GM15510 (cell line): ENCODE data around the gene OSTM1.

Experiments used
- POLR2A ChIP-seq: IDR thresholded peaks from 3 replicates; pipeline ENCODE4 v1.6.1; 2011; ENCODE audit warnings: borderline replicate concordance; ENCODE audit not compliant: insufficient read length; ENCODE audit errors: extremely low read depth

Gene OSTM1

GRCh38 chr6:108071736-108072276, 2.7 kb downstream of the OSTM1 start:
- TF ChIP-seq POLR2A = no peak

- no peak for TF ChIP-seq POLR2A
Measured at GRCh38 chr6:108068618-108069017, 5.9 kb downstream of the OSTM1 start.

GRCh38 chr6:108068182-108068581, 6.4 kb downstream of the OSTM1 start:
- TF ChIP-seq POLR2A = no peak

- TF ChIP-seq POLR2A = no peak
Measured at GRCh38 chr6:108052706-108053105, 21.8 kb downstream of the OSTM1 start.

- TF ChIP-seq POLR2A = no peak
Measured at GRCh38 chr6:108051481-108051880, 23.1 kb downstream of the OSTM1 start.

- no peak for TF ChIP-seq POLR2A
Measured at GRCh38 chr6:108039681-108040080, 34.9 kb downstream of the OSTM1 start.

GRCh38 chr6:108036884-108037283, 37.7 kb downstream of the OSTM1 start:
- no peak for TF ChIP-seq POLR2A

DNA sequence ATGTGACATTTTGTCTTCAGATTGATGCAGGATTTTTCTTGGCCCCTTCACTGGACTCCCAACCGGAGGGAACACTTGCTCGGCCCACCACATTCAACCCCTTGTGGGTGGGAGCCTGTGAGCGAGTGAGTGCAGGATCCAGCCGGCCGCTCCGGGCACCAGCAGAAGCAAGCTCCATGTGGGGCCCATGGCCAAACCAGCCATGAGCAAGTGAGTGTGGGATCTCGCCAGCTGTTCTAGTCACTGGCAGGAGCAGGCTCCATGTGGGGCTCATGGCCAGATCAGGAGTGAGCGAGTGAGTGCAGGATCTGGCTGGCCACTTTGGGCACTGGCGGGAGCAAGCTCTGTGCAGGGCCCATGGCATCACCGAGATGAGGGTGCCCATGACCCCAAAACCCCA, 42.6 kb downstream of the OSTM1 start:
- TF ChIP-seq POLR2A = no peak

- no peak for TF ChIP-seq POLR2A
Measured at GRCh38 chr6:108030211-108030610, 44.3 kb downstream of the OSTM1 start.

DNA sequence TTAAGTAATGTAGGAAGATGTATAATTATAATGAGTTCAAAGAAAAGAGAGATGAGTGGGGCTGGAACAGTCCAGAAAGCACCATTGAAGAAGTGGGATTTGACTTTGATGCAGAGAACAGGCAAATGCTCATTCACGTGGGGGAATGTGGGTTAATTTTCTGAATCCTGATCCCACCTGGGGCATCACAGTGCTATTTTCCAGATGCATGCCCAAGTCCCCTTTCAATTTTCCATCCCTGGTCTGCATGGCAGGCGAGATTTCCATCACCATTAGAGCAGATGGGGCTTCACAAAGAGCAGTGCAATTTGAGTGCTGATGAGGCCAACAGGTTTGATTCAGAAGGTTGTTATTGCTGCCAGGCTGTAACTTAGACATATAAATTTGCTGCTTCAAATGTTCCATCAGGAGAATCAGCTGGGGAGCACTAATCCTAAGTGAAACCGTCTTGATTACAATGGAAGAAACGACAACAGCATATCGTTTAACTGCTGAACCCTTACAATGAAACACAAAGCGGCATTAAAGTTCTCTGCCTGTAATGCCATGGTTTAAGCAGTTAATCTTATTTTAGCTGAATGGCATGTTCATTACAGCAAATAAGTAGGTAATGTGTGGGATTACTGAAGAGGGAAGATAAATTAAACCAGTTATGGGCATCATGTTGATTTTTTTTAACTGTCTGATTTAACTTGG, 45.2 kb downstream of the OSTM1 start:
- TF ChIP-seq POLR2A = no peak

DNA sequence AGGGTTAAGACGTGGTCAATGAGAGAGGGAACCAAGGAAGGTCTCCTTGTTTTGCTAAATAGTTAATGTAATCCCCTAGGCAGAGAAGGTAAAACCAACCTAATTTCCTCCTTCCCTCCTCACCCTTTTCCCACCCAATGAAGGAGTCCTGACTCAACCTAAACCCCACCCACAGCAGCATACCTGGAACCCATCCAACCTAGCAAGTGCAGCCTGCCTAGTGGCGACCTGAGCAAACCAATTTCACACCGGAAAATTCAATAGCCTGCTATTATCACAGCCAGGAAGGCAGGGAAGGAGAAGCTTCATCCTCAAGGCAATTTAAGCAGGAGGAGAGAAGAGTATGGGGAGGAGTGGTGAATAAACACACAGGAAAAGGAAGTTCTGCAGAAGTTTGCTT, 46.9 kb downstream of the OSTM1 start:
- no peak for TF ChIP-seq POLR2A

DNA sequence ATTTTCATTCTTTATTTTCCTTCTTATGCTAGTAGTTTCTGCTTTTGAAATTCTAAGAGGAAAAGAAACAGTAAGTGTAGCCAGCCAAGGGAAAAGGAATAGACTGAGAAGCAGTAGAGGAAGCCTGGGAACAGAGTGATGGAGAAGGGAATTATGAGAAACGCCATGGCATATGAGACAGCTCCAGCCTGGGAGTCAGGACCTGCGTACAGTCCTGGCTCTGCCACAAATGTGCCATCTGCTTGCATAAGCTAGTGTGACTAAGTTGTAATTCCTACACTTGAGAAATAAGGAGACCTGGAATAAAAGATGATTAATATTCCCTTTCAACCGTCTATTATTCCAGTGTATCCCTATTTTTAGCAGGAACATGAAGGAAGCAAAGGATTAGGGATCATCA, 47.5 kb downstream of the OSTM1 start:
- no peak for TF ChIP-seq POLR2A

- no peak for TF ChIP-seq POLR2A
Measured at GRCh38 chr6:108024427-108025073, 50.0 kb downstream of the OSTM1 start.

GRCh38 chr6:108020472-108021116, 53.9 kb downstream of the OSTM1 start:
- no peak for TF ChIP-seq POLR2A

DNA sequence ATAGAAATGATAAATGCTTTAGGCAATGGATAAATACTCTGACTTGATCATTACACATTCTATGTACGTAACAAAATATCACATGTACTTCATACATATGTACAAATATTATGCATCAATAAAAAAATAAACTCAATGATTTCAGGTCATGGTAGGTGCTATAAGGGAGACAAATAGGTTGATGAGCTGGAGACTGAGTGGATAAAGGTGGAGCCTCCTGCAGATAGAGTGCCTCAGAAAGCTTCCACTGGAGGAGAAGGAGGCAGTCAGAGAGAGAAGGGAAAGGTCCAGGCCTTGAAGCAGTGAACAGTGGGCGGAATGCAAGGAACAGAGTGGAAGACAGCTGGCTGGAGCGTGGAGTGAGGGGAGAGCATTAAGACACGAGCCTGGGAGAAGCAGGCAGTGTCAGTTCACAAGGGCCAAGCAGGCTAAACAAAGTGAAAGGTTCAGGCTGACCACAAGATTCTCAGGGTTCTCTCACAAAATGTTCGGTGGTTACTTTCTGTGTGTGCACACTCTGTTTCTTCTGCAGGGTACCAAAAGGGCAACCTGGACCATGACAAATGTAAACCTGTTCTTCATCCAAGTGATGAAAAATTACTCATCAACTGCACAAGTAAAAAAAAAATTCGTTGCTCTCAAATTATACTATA, 60.6 kb downstream of the OSTM1 start:
- TF ChIP-seq POLR2A = no peak
